ENCODE data around the gene TRIM47. TPM values are rescaled to one million over a fixed set of nuclear protein-coding genes. Genes with fewer than 3 reads are reported as not detected.
A peak's percentile ranks its signal among the peaks of the same experiment; 100 is the strongest.

Gene TRIM47
- total RNA-seq, 6 experiments from 2014 or later: 9.1 to 27.0 (median 21.5) TPM

- Histone ChIP-seq H3K36me3 (peaks cover 0 to 38% (median 13%) of the 10 kb centered on the region in 4 donors), H3K27me3 (no peaks in the 10 kb centered on the region), H3K4me3 (peak overlapping the region; percentile 76 to 97 (median 81)), H3K9me3 (no peaks in the 10 kb centered on the region), H3K4me1 (peaks cover 0 to 28% (median 6%) of the 10 kb centered on the region in 4 donors), H3K27ac (peak overlapping the region; percentile 73 to 88 (median 76))
- no peak for ATAC-seq
- DNase-seq: peak in 1 of 3 donors; percentile 61
- intact Hi-C loops (cut with DNase I): no loop called here
- TF ChIP-seq POLR2A (IDR thresholded peaks at IDR 0.05) (no peak), CTCF (IDR thresholded peaks at IDR 0.05) (no peak)
- 76% methylated on average over 8 of the region's 37 CpGs for WGBS (ENCODE audit: insufficient coverage, low coverage, low lambda C conversion rate, missing lambda C conversion rate)
Observed at GRCh38 chr17:75897160-75898019, 19.0 kb upstream of the TRIM47 start.

GRCh38 chr17:75896415-75897159 lies 18.2 kb upstream of the TRIM47 start, which contains the start of gene TRIM65:
TSS of gene TRIM65 (minus strand) at chr17:75896951. CDS start at chr17:75896937, 14 bp downstream.
- Histone ChIP-seq H3K9me3 (no peaks in the 10 kb centered on the region), H3K27ac (peak within 1 kb of the TSS; percentile 73 to 88 (median 76)), H3K4me3 (peak within 1 kb of the TSS; percentile 76 to 97 (median 81)), H3K36me3 (peaks cover 0 to 31% (median 10%) of the 10 kb centered on the region in 4 donors), H3K27me3 (no peaks in the 10 kb centered on the region), H3K4me1 (peaks cover 0 to 33% (median 8%) of the 10 kb centered on the region in 4 donors)
- peak; percentile 83 to 89 (median 87) for DNase-seq
- intact Hi-C loops (cut with DNase I): no loop called here
- WGBS (ENCODE audit: insufficient coverage, low coverage, low lambda C conversion rate, missing lambda C conversion rate): no CpG with 5 or more reads among the region's 102 CpGs
- TF ChIP-seq POLR2A (IDR thresholded peaks at IDR 0.05): peak; percentile 76
- peak; percentile 18 to 47 (median 34) for TF ChIP-seq CTCF (IDR thresholded peaks at IDR 0.05)
- peak; percentile 74 to 83 (median 81) for ATAC-seq

- DNase-seq (peak in 1 of 3 donors; percentile 59), ATAC-seq (no peak)
- peak overlapping the region in 2 of 3 donors; percentile 73 to 88 for H3K27ac ChIP-seq
- H3K36me3 ChIP-seq: peaks cover 0 to 24% (median 8%) of the 10 kb centered on the region in 4 donors
- no peaks in the 10 kb centered on the region for H3K9me3 ChIP-seq
- H3K4me1 ChIP-seq: peaks cover 0 to 36% (median 8%) of the 10 kb centered on the region in 4 donors
- no peaks in the 10 kb centered on the region for H3K27me3 ChIP-seq
- intact Hi-C loops (cut with DNase I): no loop called here
- TF ChIP-seq POLR2A (IDR thresholded peaks at IDR 0.05) (no peak), CTCF (IDR thresholded peaks at IDR 0.05) (peak in 1 of 4 donors; percentile 3)
- WGBS (ENCODE audit: insufficient coverage, low coverage, low lambda C conversion rate, missing lambda C conversion rate): 45% methylated on average over 14 of the region's 28 CpGs
- peak overlapping the region; percentile 76 to 97 (median 81) for H3K4me3 ChIP-seq
Observed at GRCh38 chr17:75895370-75896155, 17.2 kb upstream of the TRIM47 start.
